Kidney capillary endothelial cell (primary cell): ENCODE data around the gene PEX3.
"Not testable (repeated sequence)": the region's sequence is repeated elsewhere in the genome, so short reads cannot be mapped to it uniquely, and the experiment has no call there.

ENCODE experiments used
- DNase-seq: peaks from one replicate; pipeline ENCODE4 v3.0.0-alpha.2; 2018; ENCODE audit warnings: low spot score

Gene PEX3

GRCh38 chr6:143506620-143507019, 56.0 kb downstream of the PEX3 start:
- no peak for DNase-seq

DNA sequence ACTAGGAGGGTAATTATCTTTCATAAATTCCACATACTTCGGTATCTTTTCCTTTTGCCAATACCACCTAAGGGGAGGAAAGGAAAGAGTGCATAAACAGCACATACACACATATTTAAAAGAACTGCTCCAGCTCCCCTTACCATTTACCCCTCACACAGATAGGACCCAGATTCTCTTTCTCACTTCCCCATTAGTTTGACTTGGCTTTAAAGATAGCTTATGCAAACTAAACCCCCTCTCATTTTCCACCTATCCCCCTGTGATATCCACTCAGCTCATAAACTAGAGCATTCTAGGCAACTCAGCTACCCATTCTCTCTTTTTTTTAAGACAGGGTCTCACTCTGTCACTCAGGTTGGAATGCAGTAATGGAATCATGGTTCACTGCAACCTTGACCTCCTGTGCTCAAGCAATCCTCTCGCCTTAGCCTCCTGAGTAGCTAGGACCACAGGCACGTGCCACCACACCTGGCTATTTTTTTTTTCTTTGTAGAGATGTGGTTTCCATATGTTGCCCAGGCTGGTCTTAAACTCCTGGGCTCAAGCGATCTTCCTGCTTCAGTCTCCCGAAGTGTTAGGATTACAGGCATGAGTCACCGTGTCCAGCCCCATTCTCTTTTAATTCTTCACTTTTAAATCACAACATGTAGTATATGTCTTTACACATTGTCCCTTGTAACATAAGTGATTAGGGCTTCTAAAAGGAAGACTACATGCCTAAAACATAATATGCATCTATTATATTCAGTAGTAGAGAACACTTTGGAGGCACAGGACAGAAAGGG, 56.9 kb downstream of the PEX3 start:
- no peak for DNase-seq

GRCh38 chr6:143510326-143510725, 59.7 kb downstream of the PEX3 start:
- DNase-seq = not testable (repeated sequence)

DNA sequence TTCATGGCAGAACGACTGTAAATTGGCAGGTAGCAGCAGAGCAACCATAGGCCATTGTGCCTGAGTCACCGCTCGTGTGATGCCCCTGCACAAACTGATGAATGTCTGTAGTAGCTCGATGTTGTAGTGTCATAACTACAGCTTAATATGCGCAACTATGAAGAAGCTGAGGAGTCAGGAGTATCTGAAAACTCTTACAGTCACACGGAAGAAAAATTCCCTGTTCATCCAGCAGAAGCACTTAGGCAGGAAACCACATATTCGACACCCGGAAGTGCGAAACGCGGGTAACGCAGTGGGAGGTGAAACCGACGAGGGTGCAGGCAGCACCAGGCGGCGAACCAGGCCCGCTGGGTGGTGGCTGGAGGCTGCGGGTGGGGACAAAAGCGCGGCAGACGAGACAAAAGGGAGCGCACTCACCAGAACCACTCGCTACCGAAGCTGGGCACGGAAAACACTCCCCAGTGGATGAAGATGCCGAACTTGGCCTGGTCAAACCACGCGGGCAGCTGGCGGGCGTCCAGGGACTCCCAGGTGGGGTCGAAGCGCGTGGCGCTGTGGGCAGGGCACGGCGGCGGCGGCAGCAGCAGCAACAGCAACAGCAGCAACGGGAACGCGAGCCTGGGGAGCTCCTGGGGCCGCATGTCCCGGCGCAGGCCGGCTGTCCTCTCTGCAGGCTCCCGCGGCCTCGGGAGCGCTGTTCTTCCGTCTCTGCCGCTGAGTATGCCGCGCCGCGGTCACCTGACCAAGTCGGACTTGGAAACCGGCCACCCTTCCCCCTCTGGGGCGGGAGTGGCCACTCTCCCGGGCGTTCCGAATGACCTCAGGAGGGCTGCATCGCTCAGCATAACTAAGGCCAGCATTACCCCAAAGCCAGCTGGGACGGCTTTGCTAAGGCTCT, 60.6 kb downstream of the PEX3 start, which contains the start of gene FUCA2:
Gene FUCA2 (minus strand): TSS at position 730 of the 901 bp plus-strand sequence. CDS start 86 bp downstream, at position 644.
- peak; percentile 61 for DNase-seq

DNA sequence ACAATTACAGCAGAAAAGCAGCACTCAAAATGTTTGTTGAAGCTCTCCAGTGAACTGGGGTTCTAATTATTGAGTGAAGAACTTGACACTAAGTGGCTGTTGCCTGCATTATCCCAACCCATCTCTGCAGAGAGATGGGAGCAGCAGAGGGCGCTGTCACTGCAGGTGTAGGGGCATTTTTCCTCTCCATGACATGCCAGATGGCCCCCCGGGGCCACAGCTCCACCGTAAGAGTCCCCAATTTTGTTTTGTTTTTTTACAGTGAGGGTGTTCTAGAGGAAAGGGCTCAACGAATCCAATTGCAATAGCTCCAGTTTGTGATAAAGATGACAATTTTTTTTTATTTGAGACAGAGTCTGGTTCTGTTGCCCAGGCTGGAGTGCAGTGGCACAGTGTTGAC, 62.8 kb downstream of the PEX3 start:
- no peak for DNase-seq

GRCh38 chr6:143515061-143515760, 64.6 kb downstream of the PEX3 start:
- DNase-seq = no peak

- DNase-seq = no peak
These were observed 65.3 kb downstream of the PEX3 start for GRCh38 chr6:143515766-143516355.

- no peak for DNase-seq
These were observed 66.3 kb downstream of the PEX3 start for GRCh38 chr6:143516690-143517446.

DNA sequence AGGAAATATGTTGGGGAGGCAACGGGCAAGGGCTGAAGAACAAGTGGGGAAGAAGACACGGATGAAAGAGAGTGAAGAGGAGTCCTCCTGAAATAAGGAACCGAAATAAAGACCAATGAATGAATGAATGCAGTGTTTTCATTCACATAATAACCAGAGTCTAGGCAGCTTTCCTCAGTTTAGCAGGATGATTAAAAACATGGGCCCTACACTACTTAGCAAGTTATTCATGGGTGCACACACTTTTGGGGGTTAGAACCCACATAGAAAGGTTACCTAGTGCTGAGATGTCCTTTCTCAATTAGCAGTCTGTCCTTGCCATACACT, 66.8 kb downstream of the PEX3 start:
- DNase-seq = no peak

DNA sequence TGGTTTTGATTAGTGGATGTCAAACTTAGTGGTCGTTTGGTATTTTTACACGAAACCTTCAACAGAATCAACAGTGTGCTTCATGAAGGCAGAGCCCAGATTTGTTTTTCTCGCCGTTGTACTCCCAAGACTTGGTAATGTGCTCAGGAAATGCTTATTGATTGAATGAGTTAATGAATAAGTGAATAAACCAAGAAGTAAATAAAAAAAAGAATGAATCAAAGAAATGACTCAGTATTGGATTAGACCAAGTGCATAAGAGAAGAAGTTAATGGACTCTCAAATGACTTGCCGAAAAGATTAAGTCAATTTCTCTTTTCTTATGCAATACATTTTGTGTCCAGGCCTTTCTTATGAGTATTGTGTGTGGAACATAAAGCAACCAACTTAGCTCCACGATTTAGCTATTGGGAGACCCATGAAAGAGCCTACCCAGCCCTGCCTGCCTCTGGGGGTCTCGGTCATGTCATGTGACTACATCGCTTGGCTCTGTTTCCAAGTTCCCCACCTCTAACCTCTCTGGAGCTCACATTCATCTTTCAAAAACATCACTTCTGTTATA, 71.5 kb downstream of the PEX3 start:
- no peak for DNase-seq

DNA sequence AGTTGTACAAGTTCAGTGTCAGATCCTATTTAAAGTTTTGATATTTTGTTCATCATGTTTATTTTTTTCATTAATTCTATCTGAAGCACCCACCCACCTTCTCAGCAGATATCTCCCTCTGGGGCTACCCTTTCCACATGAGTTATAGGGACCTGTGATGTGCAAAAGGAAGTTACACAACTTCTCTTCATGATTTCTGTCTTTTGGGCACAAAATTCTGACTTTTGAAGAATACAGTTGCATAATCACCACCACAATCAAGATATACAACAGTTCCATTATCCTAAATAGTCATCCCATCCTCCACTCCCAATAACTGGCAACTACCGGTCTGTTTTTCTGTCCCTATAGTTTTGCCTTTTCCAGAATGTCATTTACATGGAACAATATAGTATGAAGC, 74.8 kb downstream of the PEX3 start:
- DNase-seq = no peak

- no peak for DNase-seq
These were observed 77.1 kb downstream of the PEX3 start for GRCh38 chr6:143527677-143528076.

- no peak for DNase-seq
These were observed 77.7 kb downstream of the PEX3 start for GRCh38 chr6:143528164-143528811.

- DNase-seq = no peak
These were observed 78.5 kb downstream of the PEX3 start for GRCh38 chr6:143529095-143529494.

- DNase-seq = no peak
These were observed 81.3 kb downstream of the PEX3 start for GRCh38 chr6:143531720-143532499.

GRCh38 chr6:143535189-143535614, 84.6 kb downstream of the PEX3 start:
- DNase-seq = no peak

- peak; percentile 36 for DNase-seq
These were observed 85.9 kb downstream of the PEX3 start for GRCh38 chr6:143536461-143536865.

DNA sequence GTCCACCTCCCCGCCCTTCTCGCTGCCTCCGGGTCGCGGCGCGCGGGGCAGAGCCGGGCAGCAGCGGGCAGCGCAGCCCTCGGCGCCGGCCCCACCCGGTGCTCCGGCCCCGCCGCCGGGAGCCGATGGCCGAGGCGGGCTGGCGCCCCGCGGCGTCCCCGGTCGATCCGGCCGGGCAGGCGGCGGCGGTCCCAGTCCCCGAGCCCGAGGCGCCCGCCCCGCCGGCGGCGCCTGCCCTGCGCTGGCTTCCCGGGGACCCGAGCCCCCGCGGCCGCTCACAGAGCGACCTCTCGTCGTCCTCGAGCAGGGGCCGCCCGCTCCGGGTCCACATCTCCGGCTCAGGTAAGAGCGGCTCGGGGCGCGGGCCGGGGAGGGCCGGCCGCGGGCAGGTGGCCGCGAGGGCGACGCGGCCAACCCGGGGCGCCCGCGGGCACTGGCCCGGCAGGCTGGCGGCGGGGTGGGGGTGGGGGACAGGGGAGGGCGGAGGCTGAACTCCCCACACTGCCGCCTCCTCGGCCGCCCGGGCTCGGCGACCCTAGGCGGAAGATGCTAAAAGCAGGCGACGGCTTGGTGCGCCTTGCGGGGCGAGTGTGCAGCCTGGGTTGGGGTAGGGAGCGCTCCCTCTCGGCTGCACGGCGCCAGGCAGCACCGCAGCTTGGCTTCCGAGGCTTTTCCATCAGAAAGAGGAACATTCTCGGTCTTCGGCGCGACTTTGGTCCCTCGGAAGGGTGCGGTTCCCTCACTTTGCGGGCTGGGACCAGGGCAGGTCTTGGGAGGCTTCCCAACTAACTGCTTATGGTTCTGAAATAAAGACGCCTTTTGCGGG, 86.5 kb downstream of the PEX3 start:
- DNase-seq = peak; percentile 51

DNA sequence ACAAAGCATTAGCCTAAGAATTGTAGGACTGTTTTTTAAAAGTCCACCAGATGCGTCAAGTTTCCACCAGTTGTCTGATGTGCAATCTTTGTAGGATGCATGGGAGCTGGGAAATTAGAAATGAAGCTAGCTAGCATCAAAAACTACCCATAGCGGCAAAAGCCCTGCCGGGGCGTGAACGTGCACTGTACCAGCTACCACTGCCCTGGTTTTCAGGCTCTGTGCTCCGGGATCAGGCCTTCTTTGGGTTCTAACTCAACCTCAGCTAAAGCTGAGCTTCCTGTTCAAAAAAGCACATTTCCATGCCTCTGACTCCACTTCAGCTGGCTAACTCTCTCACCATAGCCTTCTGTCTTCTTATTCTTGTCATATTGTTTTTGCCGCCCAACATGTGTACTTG, 87.8 kb downstream of the PEX3 start:
- no peak for DNase-seq
